ENCODE measurements around the gene PRAC2.

PRAC2 gene

DNA sequence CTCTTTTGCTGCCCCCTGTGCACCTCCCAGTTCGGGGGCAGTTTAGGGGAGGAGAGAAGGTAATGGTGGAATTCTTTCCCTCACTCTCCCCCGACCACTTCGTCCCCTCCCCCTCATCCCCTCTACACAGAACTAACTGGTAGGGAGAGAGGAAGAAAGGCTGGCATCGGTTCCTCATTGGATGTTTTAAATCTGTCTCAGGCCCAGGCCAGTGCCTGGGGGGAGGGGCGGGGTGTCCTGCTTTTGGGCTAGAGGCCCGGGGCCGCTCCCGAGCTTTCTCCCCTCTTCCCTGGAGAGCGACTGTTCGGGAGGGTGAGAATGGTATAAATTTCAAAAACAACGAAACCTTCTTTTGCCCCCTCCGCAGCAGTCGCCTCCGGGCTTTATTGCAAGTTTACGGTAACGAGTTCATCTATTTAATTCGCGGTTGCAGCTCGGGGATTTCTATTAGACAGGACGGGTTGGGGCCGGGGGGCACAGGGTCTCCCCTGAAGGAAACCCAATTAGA lies at the start of gene PRAC2:
Gene PRAC2 (plus strand): TSS at position 271 of the 508 bp plus-strand sequence. CDS start 1,226 bp downstream, outside the sequence.
- H3K79me2 ChIP-seq (ENCODE audit: insufficient read depth, low read depth) = no peaks in the 10 kb centered on the region
- no peak within 1 kb of the TSS for H3K27ac ChIP-seq
- H3K36me3 ChIP-seq (ENCODE audit: insufficient read depth) = no peaks in the 10 kb centered on the region
- H3K4me2 ChIP-seq = no peak within 1 kb of the TSS; the same call in 1 of the 2 replicates
- H3K9ac ChIP-seq = no peak within 1 kb of the TSS
- H4K20me1 ChIP-seq (ENCODE audit: insufficient read depth) = no peaks in the 10 kb centered on the region; the same call in 1 of the 2 replicates
- H3K27me3 ChIP-seq (ENCODE audit: insufficient read depth, low read depth) = peaks cover 8% of the 10 kb centered on the region; the same call in 1 of the 2 replicates
- H3K4me3 ChIP-seq (IDR thresholded peaks at IDR 0.05; ENCODE audit: insufficient read depth, low read depth, low read length) = no peak within 1 kb of the TSS
- H2AFZ ChIP-seq (ENCODE audit: low read depth) = no peak within 1 kb of the TSS
- TF ChIP-seq CTCF (conservative IDR thresholded peaks at IDR 0.05; ENCODE audit: low read depth, low read length) = no peak
- peaks cover 26% of the 10 kb centered on the region for H3K4me1 ChIP-seq (ENCODE audit: low read depth, poor library complexity, severe bottlenecking)

GRCh38 chr17:48676963-48677558 lies 45.9 kb upstream of the PRAC2 start:
- H3K27me3 ChIP-seq (ENCODE audit: insufficient read depth, low read depth) = no peaks in the 10 kb centered on the region; the same call in 1 of the 2 replicates
- H3K4me1 ChIP-seq (ENCODE audit: low read depth, poor library complexity, severe bottlenecking) = peaks cover 1% of the 10 kb centered on the region
- H3K9ac ChIP-seq = no peak overlapping the region
- H2AFZ ChIP-seq (ENCODE audit: low read depth) = no peak overlapping the region
- no peak overlapping the region for H3K4me3 ChIP-seq (IDR thresholded peaks at IDR 0.05; ENCODE audit: insufficient read depth, low read depth, low read length)
- H4K20me1 ChIP-seq (ENCODE audit: insufficient read depth) = no peaks in the 10 kb centered on the region
- H3K27ac ChIP-seq = no peak overlapping the region
- H3K36me3 ChIP-seq (ENCODE audit: insufficient read depth) = no peaks in the 10 kb centered on the region
- H3K4me2 ChIP-seq = no peak overlapping the region
- TF ChIP-seq CTCF (conservative IDR thresholded peaks at IDR 0.05; ENCODE audit: low read depth, low read length) = no peak
- H3K79me2 ChIP-seq (ENCODE audit: insufficient read depth, low read depth) = no peaks in the 10 kb centered on the region

- Histone ChIP-seq H3K79me2 (ENCODE audit: insufficient read depth, low read depth) (no peaks in the 10 kb centered on the region), H3K27ac (no peak overlapping the region), H3K9ac (no peak overlapping the region), H2AFZ (ENCODE audit: low read depth) (peak overlapping the region; percentile 58), H3K36me3 (ENCODE audit: insufficient read depth) (no peaks in the 10 kb centered on the region), H3K4me3 (IDR thresholded peaks at IDR 0.05; ENCODE audit: insufficient read depth, low read depth, low read length) (no peak overlapping the region), H3K4me1 (ENCODE audit: low read depth, poor library complexity, severe bottlenecking) (no peaks in the 10 kb centered on the region), H3K27me3 (ENCODE audit: insufficient read depth, low read depth) (no peaks in the 10 kb centered on the region; the same call in 1 of the 2 replicates), H3K4me2 (peak overlapping the region; percentile 51), H4K20me1 (ENCODE audit: insufficient read depth) (no peaks in the 10 kb centered on the region)
- TF ChIP-seq CTCF (conservative IDR thresholded peaks at IDR 0.05; ENCODE audit: low read depth, low read length) = peak; percentile 93
These were observed 44.6 kb upstream of the PRAC2 start for GRCh38 chr17:48678141-48678971.

GRCh38 chr17:48679385-48680096 lies 43.4 kb upstream of the PRAC2 start:
- no peaks in the 10 kb centered on the region for H3K4me1 ChIP-seq (ENCODE audit: low read depth, poor library complexity, severe bottlenecking)
- no peaks in the 10 kb centered on the region for H3K36me3 ChIP-seq (ENCODE audit: insufficient read depth)
- H3K4me3 ChIP-seq (IDR thresholded peaks at IDR 0.05; ENCODE audit: insufficient read depth, low read depth, low read length) = no peak overlapping the region
- H4K20me1 ChIP-seq (ENCODE audit: insufficient read depth) = no peaks in the 10 kb centered on the region
- H3K4me2 ChIP-seq = no peak overlapping the region
- no peak overlapping the region for H2AFZ ChIP-seq (ENCODE audit: low read depth)
- no peak for TF ChIP-seq CTCF (conservative IDR thresholded peaks at IDR 0.05; ENCODE audit: low read depth, low read length)
- H3K9ac ChIP-seq = no peak overlapping the region
- no peaks in the 10 kb centered on the region for H3K79me2 ChIP-seq (ENCODE audit: insufficient read depth, low read depth)
- no peak overlapping the region for H3K27ac ChIP-seq
- H3K27me3 ChIP-seq (ENCODE audit: insufficient read depth, low read depth) = no peaks in the 10 kb centered on the region; the same call in 1 of the 2 replicates
